B cell (primary cell): ENCODE data around the gene PDILT. TPM values are rescaled to one million over a fixed set of nuclear protein-coding genes. Genes with fewer than 3 reads are reported as not detected.

Experiments
- ATAC-seq: fragments of 200-7000 bp; cut with Tn5 transposase; one replicate; pipeline ENCODE4 v1.10.0; 2021; ENCODE audit warnings: low read depth, mild to moderate bottlenecking, moderate number of reproducible peaks, moderate library complexity
- CTCF ChIA-PET: fragments of 350-600 bp; sonication (Branson Sonifier 250); formaldehyde crosslinking; loops from one replicate; lab custom pipeline; 2021; ENCODE audit warnings: antibody characterized with exemption, inconsistent platforms; lab: Charles Lee
- POLR2A ChIA-PET: fragments of 350-600 bp; sonication (Branson Sonifier 250); formaldehyde crosslinking; loops from one replicate; lab custom pipeline; 2021; ENCODE audit warnings: antibody characterized with exemption; lab: Charles Lee
- DNase-seq: peaks from one replicate; pipeline ENCODE4 v3.0.0; 2013
- H2AFZ ChIP-seq: 2 replicates; pipeline ENCODE4 v1.6.1; 2012; ENCODE audit warnings: mild to moderate bottlenecking, low read depth, low read length; ENCODE audit not compliant: insufficient read depth, poor library complexity, severe bottlenecking
- H3K27ac ChIP-seq, 2 donors: 1 replicate in 1 of 2; 2 replicates in 1 of 2; pipeline ENCODE4 v1.5.1; 2012 to 2013; ENCODE audit warnings: low read length in 2 of 2, mild to moderate bottlenecking in 2 of 2, moderate library complexity in 1 of 2
- H3K27me3 ChIP-seq, 4 experiments: fragments of 200-600 bp in 1 of 4; sonication (generic) in 1 of 4; replicated peaks in 1 of 4; 1 replicate in 2 of 4; 2 replicates in 2 of 4; pipeline versions ENCODE4 v1.6.1 to v1.7.0; 2013 to 2016; ENCODE audit warnings: low read length in 3 of 4, mild to moderate bottlenecking in 2 of 4, mixed read lengths in 1 of 4, moderate library complexity in 1 of 4; ENCODE audit not compliant: insufficient read depth in 4 of 4, control insufficient read depth in 3 of 4; ENCODE audit errors: control extremely low read depth in 1 of 4
- H3K36me3 ChIP-seq, 2 experiments: replicated peaks in 1 of 2; 1 replicate in 1 of 2; 2 replicates in 1 of 2; pipeline versions ENCODE4 v1.6.1 to v1.7.1; 2013; ENCODE audit warnings: low read length in 1 of 2; ENCODE audit not compliant: insufficient read depth in 2 of 2, control insufficient read depth in 1 of 2; ENCODE audit errors: control extremely low read depth in 1 of 2, extremely low read depth in 1 of 2
- H3K4me1 ChIP-seq, 2 donors: fragments of 200-600 bp in 1 of 2; sonication (generic) in 1 of 2; 1 replicate in 1 of 2; 2 replicates in 1 of 2; pipeline versions ENCODE4 v1.5.1 to v1.6.1; 2013 to 2017; ENCODE audit warnings: low read length in 2 of 2; ENCODE audit not compliant: control insufficient read depth in 2 of 2, insufficient read depth in 2 of 2
- H3K4me2 ChIP-seq: replicated peaks from 2 replicates; pipeline ENCODE3; 2012; ENCODE audit warnings: mild to moderate bottlenecking, low read depth, low read length; ENCODE audit not compliant: poor library complexity, severe bottlenecking
- H3K4me3 ChIP-seq, 5 experiments: fragments of 200-600 bp in 1 of 5; sonication (generic) in 1 of 5; 1 replicate in 3 of 5; 2 replicates in 2 of 5; pipeline versions ENCODE4 v1.5.1 to v1.7.0; 2011 to 2016; ENCODE audit warnings: low read length in 4 of 5, mild to moderate bottlenecking in 4 of 5, low read depth in 2 of 5, control low read depth in 1 of 5, moderate library complexity in 1 of 5; ENCODE audit not compliant: insufficient read depth in 1 of 5; ENCODE audit errors: control extremely low read depth in 1 of 5, extremely low read depth in 1 of 5
- H3K79me2 ChIP-seq: fragments of 200-600 bp; sonication (generic); one replicate; pipeline ENCODE4 v1.6.0; 2016; ENCODE audit warnings: low read length; ENCODE audit not compliant: control insufficient read depth, insufficient read depth
- H3K9ac ChIP-seq: fragments of 200-600 bp; sonication (generic); 2 replicates; pipeline ENCODE4 v1.6.1; 2017; ENCODE audit warnings: mild to moderate bottlenecking, low read length, moderate library complexity
- H3K9me3 ChIP-seq, 3 donors: one replicate each; pipeline versions ENCODE4 v1.6.1 to v1.7.1; 2013; ENCODE audit warnings: low read length in 2 of 3; ENCODE audit not compliant: control insufficient read depth in 2 of 3, insufficient read depth in 1 of 3; ENCODE audit errors: control extremely low read depth in 1 of 3
- H4K20me1 ChIP-seq: 2 replicates; pipeline ENCODE4 v1.6.0; 2012; ENCODE audit warnings: mild to moderate bottlenecking, low read length; ENCODE audit not compliant: insufficient read depth, control insufficient read depth, poor library complexity, severe bottlenecking
- H3K27ac Mint-ChIP-seq: one replicate; pipeline ENCODE4 v1.8.0; 2021; ENCODE audit warnings: mixed read lengths
- H3K27me3 Mint-ChIP-seq: one replicate; pipeline ENCODE4 v1.8.0; 2021; ENCODE audit warnings: mixed read lengths
- H3K4me1 Mint-ChIP-seq: one replicate; pipeline ENCODE4 v1.8.0; 2021; ENCODE audit warnings: mixed read lengths
- H3K4me3 Mint-ChIP-seq: one replicate; pipeline ENCODE4 v1.8.0; 2021; ENCODE audit warnings: mixed read lengths
- H3K9me3 Mint-ChIP-seq: one replicate; pipeline ENCODE4 v1.8.0; 2022; ENCODE audit warnings: mixed read lengths; ENCODE audit not compliant: insufficient read depth
- CTCF ChIP-seq: fragments of 200-600 bp; IDR thresholded peaks from one replicate; pipeline ENCODE4 v1.8.0; 2022; ENCODE audit warnings: antibody characterized with exemption, mild to moderate bottlenecking
- EZH2 ChIP-seq: IDR thresholded peaks from 2 replicates; pipeline ENCODE4 v1.6.1; 2012; ENCODE audit warnings: borderline replicate concordance, low read depth, mild to moderate bottlenecking, moderate library complexity, low read length; ENCODE audit not compliant: insufficient read depth, poor library complexity, severe bottlenecking
- whole genome bisulfite sequencing: methylation state at CpG from one replicate; pipeline ENCODE4 v1.1.5; 2013; ENCODE audit warnings: missing lambda C conversion rate; ENCODE audit not compliant: insufficient coverage; 5-methylcytosine and 5-hydroxymethylcytosine counted together
- intact Hi-C: fragments of 100-400 bp; cut with micrococcal nuclease; formaldehyde crosslinking; loops from one replicate; pipeline ENCODE4 v1.10.0; 2022
- polyA plus RNA-seq: library from polyadenylated mRNA; depleted of rRNA; stranded (reverse); fragments of >200 nt; gene quantifications from 2 replicates; pipeline ENCODE4 v1.2.3, GENCODE V29; 2012
- total RNA-seq, 2 donors: library from RNA; stranded (reverse); fragments of 120-200 nt in 1 of 2; gene quantifications; 1 replicate in 1 of 2; 2 replicates in 1 of 2; pipeline versions ENCODE4 v1.2.3 to v1.2.4, GENCODE V29; 2013 to 2022

The PDILT gene
- total and polyA plus RNA-seq, 2 donors (not counting 1 experiment from before 2014, with no cell fraction given), result not detected

- 88% methylated on average over 5 of the region's 8 CpGs for WGBS
- Histone ChIP-seq H4K20me1 (no peaks in the 10 kb centered on the region), H2AFZ (no peak overlapping the region), H3K9ac (no peak overlapping the region), H3K4me3 (no peak overlapping the region), H3K4me2 (no peak overlapping the region), H3K9me3 (no peaks in the 10 kb centered on the region), H3K36me3 (no peaks in the 10 kb centered on the region), H3K79me2 (no peaks in the 10 kb centered on the region), H3K4me1 (no peaks in the 10 kb centered on the region), H3K27me3 (no peaks in the 10 kb centered on the region), H3K27ac (no peak overlapping the region)
- Mint-ChIP-seq H3K27ac (no peak overlapping the region), H3K27me3 (peaks cover 3% of the 10 kb centered on the region), H3K4me1 (no peaks in the 10 kb centered on the region), H3K4me3 (no peak overlapping the region), H3K9me3 (no peaks in the 10 kb centered on the region)
- ChIA-PET CTCF (interaction anchor here (0.6 kb wide), 1 partner anchor 503 kb away, joined by 3 read pairs; no protein-coding TSS in a partner anchor), POLR2A (no interaction called here)
- TF ChIP-seq CTCF, result no peak
- TF ChIP-seq EZH2, result no peak
- intact Hi-C loops, result no loop called here
- DNase-seq (no peak), ATAC-seq (no peak)
Observed at GRCh38 chr16:20401475-20402016, 3.0 kb downstream of the PDILT start.

GRCh38 chr16:20401066-20401465 is 3.5 kb downstream of the PDILT start:
- intact Hi-C loops, result no loop called here
- POLR2A ChIA-PET, result no interaction called here
- Histone ChIP-seq H2AFZ (no peak overlapping the region), H3K27me3 (no peaks in the 10 kb centered on the region), H3K4me1 (no peaks in the 10 kb centered on the region), H3K9ac (no peak overlapping the region), H4K20me1 (no peaks in the 10 kb centered on the region), H3K79me2 (no peaks in the 10 kb centered on the region), H3K4me3 (no peak overlapping the region), H3K36me3 (no peaks in the 10 kb centered on the region), H3K9me3 (no peaks in the 10 kb centered on the region), H3K27ac (no peak overlapping the region), H3K4me2 (no peak overlapping the region)
- Mint-ChIP-seq H3K4me3 (no peak overlapping the region), H3K9me3 (no peaks in the 10 kb centered on the region), H3K4me1 (no peaks in the 10 kb centered on the region), H3K27me3 (peaks cover 3% of the 10 kb centered on the region), H3K27ac (no peak overlapping the region)
- DNase-seq, result no peak
- TF ChIP-seq CTCF (no peak), EZH2 (no peak)
- CTCF ChIA-PET, result interaction anchor here (0.6 kb wide), 1 partner anchor 502 kb away, joined by 3 read pairs; no protein-coding TSS in a partner anchor
- no peak for ATAC-seq
- no CpG with 5 or more reads among the region's 2 CpGs for WGBS
